Fibroblast of peridontal ligament (primary cell): ENCODE data around the gene DVL3.
"Not testable (repeated sequence)": the region's sequence is repeated elsewhere in the genome, so short reads cannot be mapped to it uniquely, and the experiment has no call there.

Experiments
- DNase-seq: peaks from one replicate; pipeline ENCODE4 v3.0.0-alpha.2; 2010; ENCODE audit errors: extremely low read depth

DVL3 gene

GRCh38 chr3:184154885-184155643, at the start of gene DVL3:
TSS of gene DVL3 (plus strand) at chr3:184155377. CDS start at chr3:184155636, 259 bp downstream.
- peak; percentile 46 for DNase-seq

GRCh38 chr3:184110316-184110725, 44.9 kb upstream of the DVL3 start:
- DNase-seq = peak; percentile 10

DNA sequence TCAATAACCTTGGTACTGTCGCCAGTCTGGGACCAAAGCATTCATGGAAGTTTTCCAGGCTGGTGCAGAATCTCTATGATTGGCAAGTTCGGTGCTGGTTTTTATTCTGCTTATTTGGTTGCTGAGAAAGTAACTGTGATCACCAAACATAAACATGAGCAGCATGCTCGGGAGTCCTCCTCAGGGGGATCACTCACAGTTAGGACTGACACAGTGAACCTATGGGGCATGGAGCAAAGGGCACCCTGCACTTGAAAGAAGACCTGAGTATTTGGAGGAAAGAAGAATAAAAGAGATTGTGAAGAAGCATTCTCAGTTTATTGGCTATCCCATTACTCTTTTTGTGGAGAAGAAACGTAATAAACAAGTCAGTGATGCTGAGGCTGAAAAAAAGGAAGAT, 39.2 kb upstream of the DVL3 start:
- no peak for DNase-seq

DNA sequence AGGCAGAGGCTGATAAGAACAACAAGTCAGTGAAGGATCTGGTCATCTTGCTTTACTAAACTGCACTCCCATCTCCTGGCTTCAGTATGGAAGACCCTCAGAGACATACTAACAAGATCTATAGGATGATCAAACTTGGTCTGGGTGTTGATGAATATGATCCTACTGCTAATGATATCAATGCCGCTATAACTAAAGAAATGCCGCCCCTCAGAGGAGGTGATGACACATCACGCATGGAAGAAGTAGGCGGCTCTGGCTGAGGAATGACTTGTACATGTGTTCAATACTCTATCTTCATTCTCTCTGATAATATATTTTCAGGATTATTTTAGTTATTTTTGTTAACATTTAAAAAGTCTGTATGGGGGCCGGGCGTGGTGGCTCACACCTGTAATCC, 37.5 kb upstream of the DVL3 start:
- DNase-seq = no peak

DNA sequence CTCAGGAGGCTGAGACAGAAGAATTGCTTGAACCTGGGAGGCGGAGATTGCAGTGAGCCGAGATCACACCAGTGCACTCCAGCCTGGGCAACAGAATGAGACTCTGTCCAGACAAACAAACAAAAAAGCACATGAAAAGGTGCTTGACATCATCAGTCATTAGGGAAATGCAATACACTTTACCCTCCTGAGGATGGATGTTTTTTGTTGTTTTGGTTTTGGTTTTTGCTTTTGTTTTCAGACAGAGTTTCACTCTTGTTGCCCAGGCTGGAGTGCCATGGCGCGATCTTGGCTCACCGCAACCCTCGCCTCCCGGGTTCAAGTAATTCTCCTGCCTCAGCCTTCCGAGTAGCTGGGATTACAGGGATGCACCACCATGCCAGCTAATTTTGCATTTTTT, 34.1 kb upstream of the DVL3 start:
- DNase-seq = not testable (repeated sequence)

- DNase-seq = no peak
Measured at GRCh38 chr3:184126006-184126405, 29.2 kb upstream of the DVL3 start.

DNA sequence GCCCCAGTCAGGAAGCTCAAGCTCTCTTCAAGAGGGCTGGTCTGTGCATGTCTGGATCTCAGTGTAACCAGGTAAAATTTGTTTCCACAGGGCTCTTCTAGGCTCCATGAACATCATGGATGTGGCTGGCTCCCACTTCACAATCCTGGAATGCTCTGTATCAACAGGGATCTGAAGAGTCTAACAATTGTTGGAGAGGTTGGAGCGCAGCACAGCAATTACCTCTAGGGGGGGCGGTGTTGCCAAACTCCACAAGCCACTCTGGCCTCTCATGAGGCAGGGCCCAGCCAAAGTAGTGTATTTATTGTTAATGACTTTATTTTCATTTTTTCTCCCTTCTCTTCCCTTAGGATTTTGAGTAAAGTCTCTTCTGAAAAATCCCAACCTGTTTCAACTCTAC, 26.2 kb upstream of the DVL3 start:
- peak; percentile 47 for DNase-seq

- DNase-seq = no peak
Measured at GRCh38 chr3:184132945-184133344, 22.2 kb upstream of the DVL3 start.

DNA sequence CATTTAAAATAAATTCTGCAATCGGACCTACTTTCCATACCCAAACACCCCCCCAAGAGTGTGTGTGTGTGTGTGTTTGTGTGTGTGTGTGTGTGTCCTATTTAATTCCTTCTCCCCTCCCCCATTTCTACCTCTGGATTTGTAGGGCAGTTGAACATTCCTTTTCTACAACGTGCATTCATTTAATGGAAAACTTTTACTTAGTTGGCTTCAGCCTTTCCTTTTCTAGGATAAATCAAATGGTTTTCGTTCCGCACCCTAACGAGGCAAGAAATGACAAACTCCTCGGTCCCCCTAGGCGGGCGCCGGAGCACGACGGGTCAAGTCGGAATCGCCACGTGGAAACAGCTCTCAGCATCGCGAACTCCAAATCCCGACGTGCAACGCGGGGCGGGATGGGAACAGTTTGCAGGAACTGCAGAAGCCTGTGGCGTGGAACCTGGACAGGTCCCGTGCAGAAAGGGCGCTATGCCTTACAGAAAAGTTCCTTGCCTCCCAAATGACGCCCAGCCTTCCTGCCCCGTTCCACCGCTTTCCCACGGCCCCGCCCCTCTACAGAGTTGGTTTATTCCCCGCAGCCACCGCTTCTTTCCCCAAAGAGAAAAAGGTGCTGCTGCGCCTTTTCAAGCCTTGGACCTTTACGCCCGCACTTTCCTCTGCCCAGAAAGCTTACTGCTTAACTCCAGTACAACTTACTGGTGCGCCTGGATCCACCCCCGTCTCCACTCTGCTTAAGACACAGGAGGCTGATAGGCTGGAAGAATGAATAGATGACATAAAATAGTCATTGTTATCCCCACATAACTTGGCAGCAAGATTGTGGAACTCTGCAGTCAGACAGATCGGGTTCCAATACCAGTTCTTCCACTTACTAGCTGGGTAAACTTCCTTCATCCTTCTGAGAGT, 21.1 kb upstream of the DVL3 start:
- DNase-seq = peak; percentile 75

GRCh38 chr3:184134746-184135148, 20.4 kb upstream of the DVL3 start:
- no peak for DNase-seq

DNA sequence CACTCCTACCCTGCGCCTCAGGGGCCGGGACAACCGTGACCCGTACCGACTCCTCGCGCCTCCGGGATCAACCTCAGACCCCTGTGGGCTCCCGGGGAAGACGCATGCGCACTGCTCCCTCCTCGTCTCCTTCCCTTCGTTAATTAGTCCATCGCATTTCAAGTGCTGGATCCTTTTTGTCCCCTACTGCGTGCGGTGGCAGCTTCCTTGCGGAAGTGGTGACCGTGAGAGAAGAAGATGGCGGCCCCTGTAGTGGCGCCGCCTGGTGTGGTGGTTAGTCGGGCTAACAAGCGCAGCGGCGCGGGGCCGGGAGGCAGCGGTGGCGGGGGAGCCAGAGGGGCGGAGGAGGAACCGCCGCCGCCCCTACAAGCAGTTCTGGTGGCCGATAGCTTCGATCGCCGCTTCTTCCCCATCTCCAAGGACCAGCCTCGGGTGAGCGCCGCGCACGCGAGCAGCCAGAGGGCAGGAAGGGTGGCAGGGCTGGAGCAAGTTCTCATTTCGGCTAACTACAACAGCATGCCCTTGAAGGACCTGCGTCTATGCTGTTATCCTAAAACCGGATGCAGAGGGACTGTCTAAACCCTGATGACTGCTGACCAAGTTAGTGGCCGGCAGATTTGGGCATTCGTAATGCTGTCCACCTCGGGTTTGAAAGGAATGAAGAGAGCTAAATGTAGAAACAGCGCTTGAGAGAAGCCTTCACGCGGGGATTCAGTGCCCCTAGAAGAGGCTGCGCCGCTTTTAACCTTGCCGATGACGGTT, 19.8 kb upstream of the DVL3 start, which contains the start of gene EIF2B5:
Gene EIF2B5 (plus strand): TSS at position 210 of the 762 bp plus-strand sequence. CDS start 28 bp downstream, at position 238.
- peak; percentile 93 for DNase-seq

DNA sequence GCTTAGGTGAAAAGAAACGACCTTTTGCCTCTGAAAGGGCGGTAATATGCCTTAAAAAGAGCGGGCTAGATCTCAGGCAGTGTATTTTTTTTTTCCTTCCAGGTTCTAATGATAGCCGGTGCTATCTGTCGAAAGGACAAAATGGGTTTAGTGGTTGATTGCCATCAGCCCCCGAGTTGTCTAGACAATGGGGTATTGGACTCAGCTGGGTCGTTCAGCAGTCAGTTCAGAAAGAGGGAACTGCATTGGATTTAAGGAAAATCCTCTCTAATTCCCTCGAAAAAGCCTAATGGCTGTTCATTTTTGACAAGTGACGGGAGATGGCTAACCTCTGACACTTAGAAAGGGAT, 19.3 kb upstream of the DVL3 start:
- no peak for DNase-seq

GRCh38 chr3:184140436-184140835, 14.7 kb upstream of the DVL3 start:
- no peak for DNase-seq

GRCh38 chr3:184142199-184142598, 13.0 kb upstream of the DVL3 start:
- no peak for DNase-seq

DNA sequence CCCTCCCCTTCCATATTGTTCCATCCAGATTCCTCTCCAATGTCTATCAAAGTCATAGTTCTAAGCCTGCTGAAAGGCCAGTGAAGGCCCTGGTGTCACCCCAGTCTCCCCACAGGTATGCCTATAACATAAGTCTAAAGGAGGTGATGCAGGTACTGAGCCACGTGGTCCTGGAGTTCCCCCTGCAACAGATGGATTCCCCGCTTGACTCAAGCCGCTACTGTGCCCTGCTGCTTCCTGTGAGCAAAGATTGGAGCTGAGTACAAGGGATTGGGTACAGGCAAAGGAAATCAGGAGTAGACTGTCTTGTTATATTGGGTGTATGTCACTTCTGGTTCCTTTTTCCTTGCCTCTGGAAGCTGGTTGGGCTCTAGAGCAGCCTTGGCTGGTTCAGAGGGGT, 11.8 kb upstream of the DVL3 start:
- DNase-seq = no peak

DNA sequence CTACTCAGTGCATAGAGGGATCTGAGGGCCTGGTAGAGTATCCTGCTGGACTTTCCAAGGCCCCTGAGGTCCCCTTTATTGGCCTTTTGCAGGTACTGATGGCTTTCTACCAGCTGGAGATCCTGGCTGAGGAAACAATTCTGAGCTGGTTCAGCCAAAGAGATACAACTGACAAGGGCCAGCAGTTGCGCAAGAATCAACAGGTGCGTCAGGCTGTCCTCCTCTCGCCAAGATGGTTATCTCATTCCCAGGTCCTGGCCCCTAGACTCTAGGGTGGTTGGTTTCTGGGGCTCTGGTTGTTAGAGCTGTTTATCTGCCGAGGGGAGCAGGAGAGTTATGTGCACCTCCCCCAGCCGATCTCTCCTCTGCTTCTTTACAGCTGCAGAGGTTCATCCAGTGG, 10.7 kb upstream of the DVL3 start:
- DNase-seq = no peak

- DNase-seq = peak; percentile 74
Measured at GRCh38 chr3:184145111-184145524, 10.1 kb upstream of the DVL3 start.

DNA sequence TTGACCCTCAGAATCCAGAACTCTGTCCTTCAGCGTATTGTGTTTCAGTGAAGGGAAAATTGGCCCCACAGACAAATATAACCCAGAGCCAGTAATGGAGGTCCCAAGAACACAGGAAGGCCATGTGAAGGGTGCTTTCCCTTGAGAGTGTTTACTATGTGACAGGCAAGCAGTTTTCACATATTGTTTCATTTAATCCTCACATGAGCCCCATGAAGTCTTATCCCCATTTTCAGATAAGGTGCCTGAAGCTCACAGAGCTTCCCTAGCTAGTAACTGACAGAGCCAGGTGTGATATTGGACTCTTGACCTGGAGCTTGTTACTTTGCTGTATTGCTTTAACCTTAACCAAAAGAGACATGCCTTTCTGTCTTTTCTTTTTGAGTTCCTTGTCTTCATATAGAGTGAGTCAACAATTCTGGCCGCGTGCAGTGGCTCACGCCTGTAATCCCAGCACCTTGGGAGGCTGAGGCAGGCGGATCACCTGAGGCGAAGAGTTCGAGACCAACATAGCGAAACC, 9.4 kb upstream of the DVL3 start:
- no peak for DNase-seq

- no peak for DNase-seq
Measured at GRCh38 chr3:184148076-184148475, 7.1 kb upstream of the DVL3 start.

GRCh38 chr3:184149123-184149522, 6.1 kb upstream of the DVL3 start:
- DNase-seq = no peak

GRCh38 chr3:184149770-184150169, 5.4 kb upstream of the DVL3 start:
- peak; percentile 55 for DNase-seq
